Parathyroid adenoma (tissue), 2 donors: ENCODE measurements around the gene CGB1.
A peak's percentile ranks its signal among the peaks of the same experiment; 100 is the strongest.
"Not testable (repeated sequence)": the region's sequence is repeated elsewhere in the genome, so short reads cannot be mapped to it uniquely, and the experiment has no call there.

Experiments
- H2AFZ ChIP-seq: fragments of 300-600 bp; sonication (generic); one replicate; pipeline ENCODE4 v1.7.0; 2017; ENCODE audit warnings: antibody characterized with exemption, mild to moderate bottlenecking
- H3K27ac ChIP-seq: fragments of 300-600 bp; sonication (generic); one replicate; pipeline ENCODE4 v1.7.0; 2017
- H3K27me3 ChIP-seq: fragments of 300-600 bp; sonication (generic); one replicate; pipeline ENCODE4 v1.7.0; 2017; ENCODE audit warnings: low read length; ENCODE audit not compliant: control insufficient read depth, insufficient read depth
- H3K36me3 ChIP-seq: fragments of 300-600 bp; sonication (generic); one replicate; pipeline ENCODE4 v1.7.0; 2017; ENCODE audit warnings: low read length; ENCODE audit not compliant: control insufficient read depth, insufficient read depth
- H3K4me1 ChIP-seq: fragments of 300-600 bp; sonication (generic); one replicate; pipeline ENCODE4 v1.7.0; 2017; ENCODE audit warnings: control low read depth
- H3K4me2 ChIP-seq: fragments of 300-600 bp; sonication (generic); one replicate; pipeline ENCODE4 v1.7.0; 2017; ENCODE audit warnings: low read length
- H3K4me3 ChIP-seq: fragments of 300-600 bp; sonication (generic); one replicate; pipeline ENCODE4 v1.7.0; 2017; ENCODE audit warnings: low read depth, low read length
- H3K79me2 ChIP-seq: fragments of 300-600 bp; sonication (generic); one replicate; pipeline ENCODE4 v1.7.0; 2017; ENCODE audit warnings: control low read depth
- H3K9ac ChIP-seq: fragments of 300-600 bp; sonication (generic); one replicate; pipeline ENCODE4 v1.7.0; 2017; ENCODE audit warnings: mild to moderate bottlenecking
- H3K9me3 ChIP-seq: fragments of 300-600 bp; sonication (generic); one replicate; pipeline ENCODE4 v1.7.0; 2017; ENCODE audit warnings: low read length; ENCODE audit not compliant: control insufficient read depth
- CTCF ChIP-seq: fragments of 300-600 bp; sonication (generic); IDR thresholded peaks from one replicate; pipeline ENCODE4 v1.7.0; 2017; ENCODE audit warnings: antibody characterized with exemption, mild to moderate bottlenecking
- donor health status: primary hyperparathyroidism.

CGB1 gene

GRCh38 chr19:49081273-49081672 lies 44.6 kb upstream of the CGB1 start:
- no peak overlapping the region for H2AFZ ChIP-seq
- H3K4me2 ChIP-seq = no peak overlapping the region
- TF ChIP-seq CTCF = no peak
- no peaks in the 10 kb centered on the region for H3K27me3 ChIP-seq
- H3K4me1 ChIP-seq = peaks cover 3% of the 10 kb centered on the region
- peaks cover 9% of the 10 kb centered on the region for H3K79me2 ChIP-seq
- H3K36me3 ChIP-seq = no peaks in the 10 kb centered on the region
- no peak overlapping the region for H3K27ac ChIP-seq
- no peaks in the 10 kb centered on the region for H3K9me3 ChIP-seq
- H3K4me3 ChIP-seq = no peak overlapping the region
- H3K9ac ChIP-seq = no peak overlapping the region

- Histone ChIP-seq H3K4me2 (no peak overlapping the region), H3K9me3 (no peaks in the 10 kb centered on the region), H3K4me1 (peaks cover 3% of the 10 kb centered on the region), H3K36me3 (no peaks in the 10 kb centered on the region), H3K79me2 (peaks cover under 1% of the 10 kb centered on the region), H2AFZ (no peak overlapping the region), H3K9ac (no peak overlapping the region), H3K27me3 (no peaks in the 10 kb centered on the region), H3K4me3 (no peak overlapping the region), H3K27ac (no peak overlapping the region)
- TF ChIP-seq CTCF = no peak
These were observed 43.7 kb upstream of the CGB1 start for GRCh38 chr19:49080392-49080791.

GRCh38 chr19:49074869-49075268 lies 38.2 kb upstream of the CGB1 start:
- H3K9me3 ChIP-seq, H3K27me3 ChIP-seq, H2AFZ ChIP-seq, H3K9ac ChIP-seq, H3K4me3 ChIP-seq, H3K36me3 ChIP-seq, H3K4me1 ChIP-seq, H3K4me2 ChIP-seq, H3K27ac ChIP-seq, H3K79me2 ChIP-seq: not testable (repeated sequence)
- peak; percentile 73 for TF ChIP-seq CTCF

- no peaks in the 10 kb centered on the region for H3K4me1 ChIP-seq
- no peaks in the 10 kb centered on the region for H3K36me3 ChIP-seq
- no peak overlapping the region for H3K4me2 ChIP-seq
- H2AFZ ChIP-seq = no peak overlapping the region
- TF ChIP-seq CTCF = no peak
- H3K79me2 ChIP-seq = no peaks in the 10 kb centered on the region
- H3K9me3 ChIP-seq = no peaks in the 10 kb centered on the region
- H3K27me3 ChIP-seq = peaks cover 5% of the 10 kb centered on the region
- no peak overlapping the region for H3K9ac ChIP-seq
- no peak overlapping the region for H3K27ac ChIP-seq
- H3K4me3 ChIP-seq = no peak overlapping the region
These were observed 37.1 kb upstream of the CGB1 start for GRCh38 chr19:49073514-49074378.
